HG03354 (cell line): Measurements from ENCODE around the gene NLRC5.
"Not testable (repeated sequence)": the region's sequence is repeated elsewhere in the genome, so short reads cannot be mapped to it uniquely, and the experiment has no call there.

ENCODE experiments used
- ATAC-seq: cut with Tn5 transposase; IDR thresholded peaks from one replicate; pipeline ENCODE4 v1.9.1; 2021; ENCODE audit warnings: mild to moderate bottlenecking; ENCODE audit not compliant: unreplicated experiment, poor library complexity, severe bottlenecking

Gene NLRC5

DNA sequence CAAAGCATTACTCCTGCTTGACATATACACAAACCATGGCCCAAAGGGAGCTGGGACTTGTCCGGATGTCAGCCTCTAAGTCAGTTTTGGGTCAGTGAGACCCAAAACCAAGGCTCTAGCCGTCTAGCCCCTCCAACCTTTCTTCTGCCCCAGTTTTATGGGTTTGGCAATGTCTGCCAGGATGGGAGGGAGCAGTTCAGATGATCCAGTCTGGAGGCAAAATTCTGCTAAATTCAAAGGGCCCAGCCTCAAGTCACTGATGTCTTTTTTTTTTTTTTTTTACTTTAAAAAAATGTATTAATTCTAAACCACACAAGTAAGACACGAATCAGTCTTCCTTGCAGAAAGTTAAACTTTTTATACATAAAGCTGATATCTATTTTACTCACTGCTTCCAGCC lies 8.6 kb downstream of the NLRC5 start:
- ATAC-seq = no peak

DNA sequence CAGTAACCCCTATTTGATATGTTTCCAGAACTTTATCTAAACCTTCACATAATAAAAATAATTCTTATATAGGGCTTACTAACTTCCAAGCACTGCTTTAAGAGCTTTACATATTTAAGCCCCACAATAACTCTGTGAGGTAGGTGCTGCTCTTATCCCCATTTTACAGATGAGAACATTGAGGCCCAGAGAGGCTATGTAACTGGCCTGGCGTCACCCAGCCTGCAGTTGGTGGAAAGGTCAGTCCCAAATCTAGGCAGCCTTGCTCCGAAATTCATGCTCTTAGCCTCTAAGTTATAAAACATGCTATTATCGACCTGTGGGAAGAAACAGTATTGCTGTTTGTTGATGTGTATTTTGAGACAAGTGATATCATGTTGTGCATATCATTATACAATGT lies 9.0 kb downstream of the NLRC5 start:
- no peak for ATAC-seq

DNA sequence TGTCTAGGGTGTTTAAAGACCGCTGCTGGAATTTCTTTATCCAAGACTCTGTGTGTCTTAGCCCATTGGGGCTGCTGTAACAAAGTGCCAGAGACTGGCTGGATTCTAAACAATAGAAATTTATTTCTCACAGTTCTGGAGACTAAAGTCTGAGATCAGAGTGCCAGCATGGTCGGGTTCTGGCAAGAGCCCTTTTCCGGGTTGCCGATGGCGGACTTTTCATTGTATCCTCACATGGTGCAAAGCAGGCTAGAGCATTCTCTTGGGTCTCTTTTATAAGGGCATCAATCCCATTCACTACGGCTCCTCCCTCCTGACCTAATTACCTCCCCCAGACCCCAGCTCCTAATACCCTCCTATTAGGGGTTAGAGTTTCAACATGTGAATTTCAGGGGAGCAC lies 9.5 kb downstream of the NLRC5 start:
- no peak for ATAC-seq

DNA sequence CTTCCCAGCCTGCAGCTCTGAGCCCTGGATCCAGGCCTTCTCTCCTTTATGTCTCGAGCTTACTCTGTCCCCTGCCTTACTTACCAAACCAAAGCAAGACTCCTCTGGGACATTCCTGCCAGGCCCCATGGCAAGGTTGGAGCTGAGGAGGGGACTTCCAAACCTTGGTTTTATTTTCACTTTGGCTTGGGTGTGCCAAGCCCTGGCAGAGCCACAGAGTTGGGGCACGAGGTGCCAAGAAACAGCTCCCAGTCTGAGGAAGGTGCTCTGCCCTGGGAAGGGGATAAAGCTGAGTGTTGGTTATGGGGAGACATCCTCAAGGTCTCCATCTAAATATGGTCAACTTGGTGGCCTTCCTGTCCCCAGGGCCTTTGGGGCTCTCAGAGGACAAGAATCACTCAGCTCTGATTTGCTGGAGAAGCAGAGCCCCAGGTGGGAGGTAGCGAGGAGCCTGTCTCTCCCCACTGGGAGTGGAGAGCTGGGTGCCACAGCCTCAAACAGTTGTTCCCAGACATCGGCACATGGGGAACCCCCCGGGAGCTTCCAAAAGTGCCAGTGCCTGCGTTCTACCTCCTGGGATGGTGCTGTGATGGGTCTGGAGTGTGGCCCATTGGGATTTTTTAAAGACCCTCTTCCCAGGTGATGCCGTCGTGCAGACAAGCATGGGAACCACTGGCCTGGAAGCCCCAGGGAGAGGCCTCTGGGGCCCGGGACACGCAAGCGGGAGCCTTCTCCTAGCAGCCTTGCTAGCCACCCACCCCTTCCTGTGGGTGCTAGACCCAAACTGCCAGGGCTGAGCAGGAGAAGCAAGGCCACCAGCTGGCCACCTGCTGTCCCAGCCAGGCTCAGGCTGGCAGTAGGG lies 10.3 kb downstream of the NLRC5 start:
- peak; percentile 29 for ATAC-seq

DNA sequence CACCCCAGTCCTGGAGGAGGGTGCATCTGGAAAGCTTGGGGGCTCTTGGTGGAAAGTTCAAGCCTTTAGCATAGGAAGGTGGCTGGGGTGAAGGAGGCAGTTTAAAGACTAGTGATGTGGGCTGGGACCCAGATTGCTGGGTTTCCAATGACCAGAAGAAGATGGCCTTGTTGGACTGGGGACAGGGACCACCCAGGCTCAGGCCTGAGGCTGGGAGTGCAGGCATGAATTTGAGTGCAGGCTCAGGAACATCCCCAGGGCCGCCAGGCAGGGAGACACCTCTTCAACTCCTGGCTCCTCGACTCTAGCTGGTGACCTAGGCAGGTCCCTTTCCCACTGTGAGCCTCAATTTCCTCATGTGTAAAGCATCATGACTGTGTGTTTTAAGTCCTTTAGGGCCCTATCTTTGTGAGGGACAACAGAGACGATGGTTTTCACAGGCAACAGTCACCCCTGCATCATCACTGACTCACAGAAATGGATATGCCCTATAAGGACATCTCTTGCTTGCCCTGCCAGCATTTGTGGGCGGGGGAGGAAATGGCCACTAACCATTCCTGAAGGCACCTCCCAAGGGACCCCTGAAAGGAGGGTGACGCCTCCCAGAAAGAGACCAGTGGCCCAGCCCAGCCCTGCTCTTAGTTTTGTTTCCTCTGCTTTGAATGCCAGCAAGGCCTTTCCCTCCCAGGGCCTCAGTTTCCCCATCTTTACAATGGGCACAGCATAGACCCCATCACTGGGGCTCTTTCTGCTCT lies 11.1 kb downstream of the NLRC5 start:
- peak; percentile 55 for ATAC-seq

DNA sequence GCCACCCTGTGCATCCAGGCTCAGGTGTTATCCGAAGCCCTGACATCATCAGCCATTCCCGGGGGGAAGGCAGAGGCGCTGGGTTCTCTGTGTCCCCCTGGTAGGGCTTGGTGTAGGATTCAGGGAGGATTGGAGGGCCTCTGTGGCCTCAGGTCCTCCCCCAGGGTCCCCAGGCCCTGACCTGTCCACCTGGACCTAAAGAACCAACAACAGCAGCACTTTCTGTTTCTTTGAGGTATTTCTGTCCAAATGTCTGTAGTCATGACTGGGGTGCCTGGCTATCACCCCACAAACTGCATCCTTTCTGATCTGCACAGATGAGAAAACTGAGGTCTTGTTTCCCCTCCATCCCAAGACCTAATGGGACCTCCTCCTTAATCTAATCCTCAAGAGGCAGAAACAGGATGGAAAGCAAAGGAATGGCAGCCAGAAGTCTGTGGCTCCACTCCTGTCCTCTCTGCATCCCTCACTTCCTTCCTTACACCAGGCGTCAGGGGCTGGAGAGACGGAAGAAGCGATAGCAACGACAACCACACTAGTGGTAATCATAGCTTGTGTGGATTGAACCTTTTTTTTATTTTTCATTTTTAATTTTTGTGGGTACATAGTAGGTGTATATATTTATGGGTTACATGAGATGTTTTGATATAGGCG lies 11.8 kb downstream of the NLRC5 start:
- no peak for ATAC-seq

DNA sequence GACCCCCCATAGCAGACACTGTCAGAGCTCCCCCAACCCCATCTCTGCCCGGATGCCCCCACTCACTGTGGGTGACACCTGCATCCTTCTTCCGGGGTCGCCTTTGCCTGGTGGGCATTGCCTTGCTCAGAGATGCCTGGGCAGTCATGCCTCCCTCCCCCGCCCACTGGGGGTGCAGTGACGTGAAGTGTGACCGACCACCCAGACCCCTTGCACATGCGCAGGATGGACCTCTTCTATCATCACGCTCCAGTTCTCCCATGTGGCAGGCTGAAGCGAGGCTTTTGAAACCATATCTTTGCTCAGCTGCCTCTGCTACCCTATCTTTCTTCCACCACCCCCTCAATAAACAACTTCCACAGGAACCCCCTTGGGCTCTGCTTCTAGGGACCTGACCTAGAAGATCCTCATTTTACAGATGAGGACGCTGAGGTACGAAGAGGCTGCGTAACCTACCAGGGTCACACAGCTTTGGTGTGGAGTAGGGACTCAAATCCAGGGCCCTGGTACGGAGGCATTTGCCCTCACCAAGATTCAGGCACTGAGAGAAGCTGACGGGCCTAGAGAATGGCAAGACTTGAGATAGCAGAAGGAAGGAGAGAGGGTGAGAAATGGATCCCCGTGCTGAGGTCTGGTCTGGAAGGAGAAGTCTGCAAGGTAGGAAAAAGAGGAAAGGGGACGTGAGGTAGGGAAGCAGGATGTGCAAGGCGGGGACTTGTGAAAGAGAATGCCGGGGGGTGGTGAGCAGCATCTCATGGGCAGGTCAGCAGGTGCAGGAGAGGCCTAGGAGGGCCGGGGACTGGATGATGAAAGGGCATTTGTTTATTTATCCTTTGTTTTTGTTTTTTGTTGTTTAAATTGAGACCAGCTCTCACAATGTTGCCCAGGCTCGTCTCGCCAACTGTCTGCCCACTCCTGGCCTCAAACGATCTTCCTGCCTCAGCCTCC lies 14.4 kb downstream of the NLRC5 start:
- no peak for ATAC-seq

DNA sequence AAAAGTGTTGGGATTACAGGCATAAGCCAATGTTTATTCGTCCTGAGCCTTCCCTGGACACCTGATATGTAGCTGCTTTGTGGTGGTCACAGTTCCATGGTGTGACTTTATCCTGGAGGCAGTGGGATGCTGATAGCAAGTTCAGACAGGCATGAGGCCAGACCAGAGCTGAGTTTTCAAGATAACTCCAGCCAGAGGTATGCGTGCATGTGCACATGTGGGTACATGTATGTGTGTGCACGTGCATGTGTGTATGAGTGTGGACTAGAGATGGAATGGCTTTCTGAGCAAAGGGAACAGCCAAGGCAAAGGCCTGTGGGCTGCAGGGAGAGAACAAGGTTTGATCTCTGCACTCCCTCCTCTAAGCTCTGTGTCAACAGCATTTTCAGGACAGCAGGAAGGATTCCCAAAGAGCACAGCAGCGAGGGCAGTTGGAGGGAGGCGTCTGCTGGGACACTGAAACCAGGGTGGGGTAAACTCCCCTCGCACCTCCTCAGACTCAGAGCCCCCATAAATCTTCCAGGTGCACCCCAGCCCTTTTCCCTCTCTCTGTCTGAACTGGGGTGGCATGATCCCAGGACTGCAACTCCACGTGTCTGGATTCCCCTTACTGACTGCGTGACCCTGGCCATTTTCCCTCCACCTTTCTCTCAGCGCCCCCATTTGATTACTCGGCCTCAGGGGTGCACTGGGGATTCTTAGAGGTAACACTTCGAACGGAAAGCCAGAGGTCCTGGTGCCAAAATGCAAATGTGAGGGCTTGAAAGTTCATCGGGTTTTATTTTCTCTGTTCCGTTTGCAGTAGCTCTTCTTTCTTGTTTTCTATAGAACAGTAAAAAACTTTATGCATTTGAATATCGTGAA lies 15.3 kb downstream of the NLRC5 start:
- no peak for ATAC-seq

DNA sequence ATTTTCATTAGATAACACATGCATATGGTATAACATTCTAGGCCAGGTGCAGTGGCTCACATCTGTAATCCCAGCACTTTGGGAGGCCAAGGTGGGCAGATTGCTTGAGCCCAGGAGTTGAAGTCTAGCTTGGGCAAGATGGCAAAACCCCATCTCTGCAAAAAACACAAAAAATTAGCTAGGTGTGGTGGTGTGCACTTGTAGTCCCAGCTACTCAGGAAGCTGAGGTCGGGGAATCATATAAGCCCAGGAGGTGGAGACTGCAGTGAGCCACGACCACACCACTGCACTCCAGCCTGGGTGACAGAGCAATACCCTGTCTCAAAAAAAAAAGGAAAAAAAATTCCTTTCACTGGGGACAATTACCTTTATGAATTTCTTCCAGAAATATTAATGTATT lies 16.2 kb downstream of the NLRC5 start:
- ATAC-seq = not testable (repeated sequence)

DNA sequence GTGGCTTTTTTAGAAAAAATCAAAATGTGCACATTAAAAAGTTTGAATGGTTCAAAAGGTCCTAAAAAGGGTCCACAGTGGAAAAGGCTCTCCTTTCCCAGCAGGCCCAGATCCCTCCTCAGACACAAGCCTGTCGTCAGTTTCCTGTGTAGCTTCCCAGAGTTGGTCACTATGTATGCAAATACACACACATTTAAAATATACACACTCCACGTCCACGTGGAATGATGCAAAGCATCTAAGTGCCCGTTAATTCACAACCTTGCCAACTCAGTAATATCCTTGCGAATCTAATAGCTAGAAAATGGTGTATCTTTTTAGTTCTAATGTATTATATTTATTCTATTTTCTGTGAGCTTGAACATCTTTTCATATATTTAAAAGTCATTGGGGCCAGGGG lies 17.7 kb downstream of the NLRC5 start:
- no peak for ATAC-seq

DNA sequence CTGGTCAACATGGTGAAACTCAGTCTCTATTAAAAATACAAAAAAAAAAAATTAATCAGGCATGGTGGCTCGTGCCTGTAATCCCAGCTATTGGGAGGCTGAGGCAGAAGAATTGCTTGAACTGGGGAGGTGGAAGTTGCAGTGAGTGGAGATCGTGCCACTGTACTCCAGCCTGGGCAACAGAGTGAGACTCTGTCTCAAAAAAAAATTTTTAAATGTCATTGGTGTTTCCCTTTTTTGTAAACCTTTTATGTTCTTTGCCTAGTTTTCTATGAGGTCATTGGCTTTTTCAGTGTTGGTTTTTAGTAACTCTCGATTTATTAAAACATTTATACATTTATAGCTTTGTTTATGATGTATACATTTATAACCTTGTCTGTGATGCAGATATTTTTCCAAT lies 18.2 kb downstream of the NLRC5 start:
- no peak for ATAC-seq

DNA sequence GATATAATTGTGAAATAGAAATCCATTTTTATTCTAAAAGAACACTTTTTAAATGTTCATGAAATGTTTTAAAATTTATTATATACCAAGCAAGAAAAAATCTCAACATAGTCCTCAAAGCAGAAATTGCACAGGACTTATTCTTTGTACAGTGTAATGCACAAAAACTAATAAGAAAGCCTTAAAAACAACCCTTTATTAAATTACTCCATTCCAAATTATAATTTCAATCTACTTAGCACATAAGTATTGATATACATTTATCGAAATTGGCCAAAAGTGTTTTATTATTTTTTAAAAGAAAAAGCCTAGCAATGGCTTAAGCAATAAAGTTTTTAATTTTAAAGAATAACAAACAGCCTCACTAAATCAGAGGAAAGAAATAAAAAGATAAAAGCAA lies 19.1 kb downstream of the NLRC5 start:
- no peak for ATAC-seq

DNA sequence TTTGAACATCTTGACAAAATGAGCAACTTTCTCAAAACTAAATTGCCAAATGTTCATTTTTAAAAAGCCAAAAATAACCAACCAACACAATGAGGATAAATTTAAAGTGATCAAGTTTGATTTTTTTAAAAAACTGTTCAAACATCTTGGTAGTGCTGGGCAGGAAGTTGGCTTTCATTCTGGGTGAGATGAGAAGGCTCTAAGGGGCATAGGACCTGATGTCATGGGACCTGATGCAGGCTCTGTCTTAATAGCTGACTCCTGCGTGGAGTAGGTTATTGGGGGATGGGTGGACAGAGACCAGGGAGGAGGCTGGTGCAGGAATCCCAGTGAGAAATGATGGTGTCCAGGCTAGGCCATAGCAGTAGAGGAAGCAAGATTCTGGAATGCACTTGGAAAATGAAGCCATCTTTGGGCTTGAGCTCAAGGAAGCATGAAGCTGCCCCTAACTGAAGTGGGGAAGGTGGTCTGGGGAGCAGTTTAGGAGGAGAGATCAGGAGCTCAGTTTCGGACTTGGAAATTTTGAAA lies 20.4 kb downstream of the NLRC5 start:
- ATAC-seq = no peak

DNA sequence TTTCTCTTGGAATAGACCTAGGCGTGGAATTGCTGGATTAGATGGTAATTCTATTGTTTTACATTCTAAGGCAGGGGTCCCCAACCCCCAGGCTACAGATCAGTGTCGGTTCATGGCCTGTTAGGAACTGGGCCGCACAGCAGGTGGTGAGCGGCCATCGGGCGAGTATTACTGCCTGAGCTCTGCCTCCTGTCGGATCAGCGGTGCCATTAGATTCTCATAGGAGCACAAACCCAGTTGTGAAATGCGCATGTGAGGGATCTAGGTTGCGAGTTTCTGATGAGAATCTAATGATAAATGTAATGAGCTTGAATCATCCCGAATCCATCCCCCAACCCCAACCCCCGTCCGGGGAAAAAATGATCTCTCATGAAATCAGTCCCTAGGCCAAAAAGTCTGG lies 23.0 kb downstream of the NLRC5 start:
- no peak for ATAC-seq

DNA sequence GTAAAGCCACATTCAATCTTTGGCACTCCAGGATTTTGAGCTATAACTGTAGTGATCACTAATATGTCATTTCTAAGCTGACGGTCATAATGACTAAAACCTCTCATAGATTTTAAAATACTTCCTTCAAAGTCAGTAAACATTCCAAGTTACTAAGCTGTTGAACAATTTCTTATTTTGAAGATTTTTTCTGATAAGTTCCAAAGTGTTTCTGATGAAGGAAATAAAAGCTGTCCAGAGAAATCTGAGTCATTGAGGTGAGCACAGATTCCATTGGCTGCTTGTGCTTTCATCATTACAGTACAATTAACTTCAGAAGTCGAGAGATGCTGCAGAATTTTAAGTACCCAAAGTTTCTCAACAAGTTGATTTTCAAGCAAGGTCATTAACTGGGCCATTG lies 23.9 kb downstream of the NLRC5 start:
- ATAC-seq = no peak

DNA sequence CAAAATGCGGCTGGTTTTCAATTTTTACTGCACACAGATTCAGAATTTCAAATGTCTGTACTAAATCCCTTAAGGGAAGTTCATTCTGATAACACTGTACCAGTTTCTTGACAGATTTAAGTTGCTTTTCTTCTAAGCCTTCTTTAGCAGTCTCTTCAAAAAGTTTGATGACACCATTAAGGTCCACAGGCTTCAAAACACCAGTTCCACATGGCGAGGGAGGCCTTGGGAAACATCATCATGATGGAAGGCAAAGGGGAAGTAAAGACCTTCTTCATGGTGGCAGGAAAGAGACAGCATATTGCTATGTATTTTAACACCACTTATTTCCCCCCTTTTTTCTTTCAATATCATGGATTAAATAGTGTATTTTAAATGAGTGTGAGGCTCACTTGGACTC lies 24.5 kb downstream of the NLRC5 start:
- ATAC-seq = no peak

DNA sequence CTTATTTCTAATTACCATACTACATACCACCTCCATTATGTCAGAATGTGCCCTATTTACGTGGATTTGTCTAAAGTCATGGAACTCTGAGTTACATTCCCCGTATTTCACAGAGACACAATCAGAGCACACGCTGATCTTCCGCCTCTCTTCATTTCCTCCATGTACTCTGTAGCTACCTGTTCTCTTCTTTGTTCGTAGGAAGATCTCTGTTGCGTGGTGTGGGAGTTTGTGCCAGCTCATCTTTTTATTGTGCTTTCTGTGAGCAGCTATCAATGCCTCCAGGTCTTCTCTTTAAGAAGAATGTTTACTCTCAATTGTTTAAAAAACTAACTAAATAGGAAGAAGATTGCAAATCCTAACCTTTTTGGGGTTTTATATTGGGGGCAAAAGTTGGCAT lies 26.9 kb downstream of the NLRC5 start:
- no peak for ATAC-seq

DNA sequence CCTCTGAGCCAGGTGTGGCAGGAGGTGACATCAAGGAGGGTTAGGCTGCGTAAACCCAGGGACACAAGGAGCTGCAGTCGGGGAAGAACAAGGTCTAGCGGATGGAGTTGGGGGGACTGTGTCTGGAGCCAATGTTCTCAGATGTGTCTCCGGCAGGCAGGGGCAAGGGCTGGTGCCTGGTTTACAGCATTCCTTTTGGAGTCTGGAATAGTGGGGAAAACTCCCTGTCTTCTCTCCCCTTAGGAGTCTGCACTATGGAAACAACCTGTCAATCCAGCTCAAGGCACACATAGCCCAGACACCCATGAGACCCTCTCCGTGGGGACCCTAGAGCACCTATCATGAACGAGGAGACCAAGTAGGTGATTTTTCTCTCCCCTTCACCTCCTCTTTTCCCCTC lies 27.5 kb downstream of the NLRC5 start:
- no peak for ATAC-seq

DNA sequence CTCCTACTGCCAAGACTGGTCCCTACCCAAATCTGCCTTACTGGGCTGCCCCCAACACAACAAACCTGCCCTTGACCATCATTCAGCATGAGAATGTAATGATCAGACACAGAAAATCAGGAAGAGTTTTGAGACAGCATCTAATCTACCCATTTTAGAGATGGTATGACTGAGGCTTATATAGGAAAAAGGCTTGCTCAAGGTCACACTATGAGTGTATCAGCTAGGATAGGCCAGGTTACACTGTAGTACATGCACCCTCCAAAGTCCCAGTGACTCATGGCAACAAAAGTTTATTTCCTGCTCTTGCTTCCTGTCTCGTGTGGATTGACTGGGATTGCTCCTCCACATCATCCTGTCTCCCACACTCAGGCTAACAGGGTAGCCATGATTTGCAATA lies 27.9 kb downstream of the NLRC5 start:
- no peak for ATAC-seq
